H1 (cell line): Measurements from ENCODE around the gene LRRC56. TPM values are rescaled to one million over a fixed set of nuclear protein-coding genes. Genes with fewer than 3 reads are reported as not detected.

ENCODE experiments used
- CTCF ChIA-PET: fragments of 300-600 bp; sonication (Branson Sonifier 250); formaldehyde crosslinking; loops from one replicate; lab custom pipeline; 2021; ENCODE audit not compliant: partially characterized antibody; lab: Charles Lee
- POLR2A ChIA-PET: fragments of 300-600 bp; sonication (Branson Sonifier 250); formaldehyde crosslinking; loops from one replicate; lab custom pipeline; 2021; ENCODE audit warnings: inconsistent platforms; ENCODE audit not compliant: partially characterized antibody; lab: Charles Lee
- DNase-seq, 2 experiments: peaks; one replicate each; pipeline versions ENCODE4 v3.0.0 to v3.0.0-alpha.2; 2010 to 2022; ENCODE audit warnings: low spot score in 2 of 2, low read depth in 1 of 2, mixed read lengths in 1 of 2
- FAIRE-seq: peaks from 2 replicates; lab custom pipeline; 2011; peaks lifted over from hg19 to GRCh38; lab: Jason Lieb, UNC
- H2AFZ ChIP-seq: 2 replicates; pipeline ENCODE4 v1.8.1; 2012; ENCODE audit warnings: low read length, inconsistent platforms
- H2AK5ac ChIP-seq: 2 replicates; pipeline ENCODE4 v1.6.1; 2013; ENCODE audit warnings: low read depth, low read length
- H2BK120ac ChIP-seq: replicated peaks from 2 replicates; pipeline ENCODE3; 2013; ENCODE audit warnings: low read depth, low read length, inconsistent platforms
- H2BK12ac ChIP-seq: 2 replicates; pipeline ENCODE4 v1.6.1; 2013; ENCODE audit warnings: low read depth, low read length
- H2BK15ac ChIP-seq: 2 replicates; pipeline ENCODE4 v1.6.1; 2013; ENCODE audit warnings: low read length
- H2BK20ac ChIP-seq: 2 replicates; pipeline ENCODE4 v1.6.1; 2013; ENCODE audit warnings: low read length
- H2BK5ac ChIP-seq: 2 replicates; pipeline ENCODE4 v1.6.1; 2013; ENCODE audit warnings: low read depth, low read length
- H3K14ac ChIP-seq: 2 replicates; pipeline ENCODE4 v1.6.1; 2013; ENCODE audit warnings: inconsistent platforms; ENCODE audit not compliant: insufficient read length
- H3K18ac ChIP-seq: 2 replicates; pipeline ENCODE4 v1.6.1; 2013; ENCODE audit warnings: low read length; ENCODE audit errors: extremely low read depth
- H3K23ac ChIP-seq: 2 replicates; pipeline ENCODE4 v1.6.1; 2013; ENCODE audit warnings: inconsistent platforms; ENCODE audit not compliant: insufficient read length
- H3K23me2 ChIP-seq: 2 replicates; pipeline ENCODE4 v1.6.1; 2013; ENCODE audit warnings: low read depth, low read length
- H3K27ac ChIP-seq: 2 replicates; pipeline ENCODE4 v1.6.1; 2011; ENCODE audit warnings: low read depth, low read length, inconsistent platforms
- H3K27me3 ChIP-seq, 4 experiments: replicated peaks in 1 of 4; 1 replicate in 1 of 4; 2 replicates in 3 of 4; pipeline versions ENCODE4 v1.6.1 to v1.8.1; 2011 to 2013; ENCODE audit warnings: low read length in 3 of 4, mild to moderate bottlenecking in 3 of 4, inconsistent platforms in 2 of 4, mixed read lengths in 2 of 4, moderate library complexity in 1 of 4; ENCODE audit not compliant: control insufficient read depth in 3 of 4, insufficient read depth in 3 of 4; ENCODE audit errors: extremely low read depth in 1 of 4
- H3K36me3 ChIP-seq, 4 experiments: 2 replicates each; pipeline versions ENCODE4 v1.6.1 to v1.8.1; 2011 to 2013; ENCODE audit warnings: mild to moderate bottlenecking in 4 of 4, low read length in 3 of 4, moderate library complexity in 2 of 4, control low read depth in 1 of 4, inconsistent platforms in 1 of 4; ENCODE audit not compliant: insufficient read depth in 4 of 4, control insufficient read depth in 2 of 4
- H3K4ac ChIP-seq: replicated peaks from 2 replicates; pipeline ENCODE3; 2013; ENCODE audit warnings: low read length, low read depth, mixed read lengths, inconsistent platforms; ENCODE audit not compliant: insufficient read length
- H3K4me1 ChIP-seq, 4 experiments: replicated peaks in 1 of 4; 1 replicate in 1 of 4; 2 replicates in 3 of 4; pipeline versions ENCODE4 v1.6.1 to v1.8.1; 2011 to 2013; ENCODE audit warnings: low read length in 3 of 4, inconsistent platforms in 2 of 4, mixed read lengths in 1 of 4; ENCODE audit not compliant: insufficient read depth in 4 of 4, control insufficient read depth in 3 of 4
- H3K4me2 ChIP-seq, 2 experiments: 2 replicates each; pipeline versions ENCODE4 v1.6.1 to v1.8.1; 2011 to 2013; ENCODE audit warnings: low read depth in 2 of 2, low read length in 2 of 2, control low read depth in 1 of 2, inconsistent platforms in 1 of 2, mild to moderate bottlenecking in 1 of 2; ENCODE audit not compliant: insufficient read depth in 1 of 2
- H3K4me3 ChIP-seq, 4 experiments: fragments of 200-600, 300-600 bp in 1 of 4; sonication (generic), shearing (Covaris generic), sonication (Bioruptor Twin) in 1 of 4; 2 replicates each; pipeline versions ENCODE4 v1.5.1 to v1.8.1; 2011 to 2016; ENCODE audit warnings: low read length in 4 of 4, low read depth in 3 of 4, control low read depth in 2 of 4, inconsistent platforms in 2 of 4, mild to moderate bottlenecking in 2 of 4, mixed read lengths in 1 of 4, moderate library complexity in 1 of 4; ENCODE audit not compliant: insufficient read depth in 2 of 4; ENCODE audit errors: extremely low read depth in 1 of 4
- H3K56ac ChIP-seq: replicated peaks from 2 replicates; pipeline ENCODE3; 2013; ENCODE audit warnings: low read depth, mild to moderate bottlenecking, mixed read lengths, low read length, inconsistent platforms; ENCODE audit not compliant: insufficient read length
- H3K79me1 ChIP-seq: 2 replicates; pipeline ENCODE4 v1.6.1; 2013; ENCODE audit warnings: low read depth, low read length, control low read depth
- H3K79me2 ChIP-seq, 2 experiments: 2 replicates each; pipeline versions ENCODE4 v1.6.1 to v1.8.1; 2012 to 2013; ENCODE audit warnings: low read length in 2 of 2, mild to moderate bottlenecking in 2 of 2, inconsistent platforms in 1 of 2; ENCODE audit not compliant: insufficient read depth in 2 of 2, control insufficient read depth in 1 of 2
- H3K9ac ChIP-seq, 4 experiments: replicated peaks in 1 of 4; 1 replicate in 1 of 4; 2 replicates in 3 of 4; pipeline versions ENCODE4 v1.6.1 to v1.8.1; 2011 to 2013; ENCODE audit warnings: low read depth in 3 of 4, low read length in 3 of 4, control low read depth in 2 of 4, mild to moderate bottlenecking in 2 of 4, moderate library complexity in 2 of 4, inconsistent platforms in 1 of 4; ENCODE audit errors: extremely low read depth in 1 of 4
- H3K9me3 ChIP-seq, 2 experiments: 2 replicates each; pipeline versions ENCODE4 v1.6.1 to v1.8.1; 2012 to 2013; ENCODE audit warnings: mild to moderate bottlenecking in 2 of 2, moderate library complexity in 2 of 2, control low read depth in 1 of 2, inconsistent platforms in 1 of 2, low read depth in 1 of 2, low read length in 1 of 2, mixed read lengths in 1 of 2; ENCODE audit not compliant: insufficient read depth in 2 of 2
- H4K20me1 ChIP-seq, 2 experiments: replicated peaks in 1 of 2; 2 replicates each; pipeline versions ENCODE3 to v1.8.1; 2011 to 2013; ENCODE audit warnings: inconsistent platforms in 2 of 2, low read length in 2 of 2, mild to moderate bottlenecking in 1 of 2; ENCODE audit not compliant: insufficient read depth in 2 of 2, control insufficient read depth in 1 of 2
- H4K5ac ChIP-seq: 2 replicates; pipeline ENCODE4 v1.6.1; 2013; ENCODE audit warnings: low read length, low read depth, mixed read lengths, inconsistent platforms; ENCODE audit not compliant: insufficient read length
- H4K8ac ChIP-seq: 2 replicates; pipeline ENCODE4 v1.8.0; 2013; ENCODE audit warnings: mild to moderate bottlenecking, moderate library complexity, low read length, inconsistent platforms; ENCODE audit not compliant: insufficient read depth; ENCODE audit errors: extremely low read depth
- H4K91ac ChIP-seq: replicated peaks from 2 replicates; pipeline ENCODE3; 2013; ENCODE audit warnings: low read length, mixed read lengths, inconsistent platforms; ENCODE audit not compliant: insufficient read length
- BCL11A ChIP-seq, 2 experiments: IDR thresholded peaks; one replicate each; pipeline ENCODE4 v1.6.1; 2011; ENCODE audit warnings: low read depth in 2 of 2, low read length in 2 of 2, mild to moderate bottlenecking in 2 of 2
- CBX5 ChIP-seq: fragments of 300-800, 300-1000 bp; sonication (generic); IDR thresholded peaks from 2 replicates; pipeline ENCODE4 v1.7.1; 2016; ENCODE audit warnings: antibody characterized with exemption, low read length, low read depth
- E2F6 ChIP-seq: IDR thresholded peaks from 2 replicates; pipeline ENCODE4 v1.6.1; 2012; ENCODE audit warnings: inconsistent platforms
- EP300 ChIP-seq, 2 experiments: IDR thresholded peaks; 1 replicate in 1 of 2; 2 replicates in 1 of 2; pipeline ENCODE4 v1.6.1; 2011 to 2012; ENCODE audit warnings: low read depth in 2 of 2, low read length in 2 of 2, mild to moderate bottlenecking in 2 of 2, borderline replicate concordance in 1 of 2, inconsistent platforms in 1 of 2, moderate library complexity in 1 of 2
- EZH2 ChIP-seq: fragments of 200-600 bp; sonication (generic); IDR thresholded peaks from 2 replicates; pipeline ENCODE4 v1.7.1; 2012; ENCODE audit warnings: low read depth, mild to moderate bottlenecking, moderate library complexity, low read length, inconsistent platforms; ENCODE audit not compliant: severe bottlenecking
- HDAC2 ChIP-seq, 2 experiments: fragments of 300-600 bp in 1 of 2; sonication (generic) in 1 of 2; IDR thresholded peaks; 2 replicates each; pipeline ENCODE4 v1.6.1; 2011 to 2012; ENCODE audit warnings: low read depth in 2 of 2, low read length in 2 of 2, mild to moderate bottlenecking in 2 of 2, moderate library complexity in 2 of 2, borderline replicate concordance in 1 of 2, inconsistent platforms in 1 of 2
- POLR2AphosphoS5 ChIP-seq: IDR thresholded peaks from 2 replicates; pipeline ENCODE4 v1.6.1; 2011; ENCODE audit warnings: low read depth, low read length
- POU5F1 ChIP-seq: IDR thresholded peaks from 2 replicates; pipeline ENCODE4 v1.6.1; 2011; ENCODE audit warnings: low read depth, mild to moderate bottlenecking, low read length, moderate library complexity
- SIN3A ChIP-seq, 2 experiments: IDR thresholded peaks in 1 of 2; conservative IDR thresholded peaks in 1 of 2; 2 replicates each; pipeline ENCODE4 v1.6.1; 2011 to 2012; ENCODE audit warnings: low read length in 2 of 2, improper control_type of control experiment in 1 of 2, low read depth in 1 of 2, mild to moderate bottlenecking in 1 of 2
- SP1 ChIP-seq: IDR thresholded peaks from 2 replicates; pipeline ENCODE4 v1.6.1; 2011; ENCODE audit warnings: low read depth, low read length
- TCF12 ChIP-seq: IDR thresholded peaks from 2 replicates; pipeline ENCODE4 v1.6.1; 2011; ENCODE audit warnings: low read depth, mild to moderate bottlenecking, low read length
- WGBS, 2 experiments: shearing (Covaris generic) in 1 of 2; methylation state at CpG; one replicate each; pipeline versions ENCODE4 v1.1.6 to v1.1.7; 2013 to 2015; ENCODE audit warnings: low lambda C conversion rate in 2 of 2, mixed read lengths in 2 of 2, inconsistent platforms in 1 of 2, low coverage in 1 of 2, missing lambda C conversion rate in 1 of 2; ENCODE audit not compliant: insufficient replicate concordance in 2 of 2, insufficient coverage in 1 of 2, insufficient read length in 1 of 2; ENCODE audit errors: extremely low coverage in 1 of 2, missing lambda C conversion rate in 1 of 2; 5-methylcytosine and 5-hydroxymethylcytosine counted together
- polyA plus RNA-seq, 7 experiments: library from polyadenylated mRNA; depleted of rRNA in 3 of 7; stranded (reverse) in 5 of 7; unstranded in 2 of 7; fragments of >200 nt in 5 of 7; fragments of 200-250 nt in 2 of 7; gene quantifications; 1 replicate in 5 of 7; 2 replicates in 1 of 7; 4 replicates in 1 of 7; pipeline versions ENCODE4 v1.2.1 to v1.2.3, GENCODE V29; 2011 to 2013; ENCODE audit warnings: missing spikeins in 2 of 7, mixed read lengths in 2 of 7
- total RNA-seq: library from RNA; stranded (reverse); fragmentation: NEBNext Ultra II Directional; extraction: Animal tissue kit (Norgen Biotek cat#: 25700); gene quantifications from 2 replicates; pipeline ENCODE4 v1.2.1, GENCODE V29; 2021

The LRRC56 gene
- total and polyA plus RNA-seq, 2 of the 8 experiments (the other 6 are each of a cell fraction or from before 2014, with no cell fraction given) = 0.94 to 1.9 TPM

GRCh38 chr11:539971-540481, 2.7 kb downstream of the LRRC56 start:
- Histone ChIP-seq H4K20me1 (no peaks in the 10 kb centered on the region), H3K36me3 (no peaks in the 10 kb centered on the region), H3K4me3 (no peak overlapping the region), H4K91ac (peak overlapping the region; percentile 74), H3K9me3 (no peaks in the 10 kb centered on the region), H3K18ac (no peak overlapping the region), H3K23me2 (peaks cover 15% of the 10 kb centered on the region; the same call in 1 of the 2 replicates), H3K27ac (no peak overlapping the region), H3K4ac (no peak overlapping the region), H3K4me1 (peaks cover 0 to 13% (median 8%) of the 10 kb centered on the region in 4 experiments; a peak in 5 of 7 replicates), H3K14ac (no peak overlapping the region), H2BK15ac (0 out of 2 replicates have a peak overlapping the region, but pooled peaks have one; percentile 16), H3K23ac (no peak overlapping the region), H3K27me3 (peaks cover 0 to 16% (median 6%) of the 10 kb centered on the region in 4 experiments; a peak in 5 of 7 replicates), H2AK5ac (no peak overlapping the region), H2BK20ac (no peak overlapping the region), H2BK120ac (no peak overlapping the region), H4K5ac (no peak overlapping the region), H3K4me2 (no peak overlapping the region), H2BK5ac (no peak overlapping the region), H4K8ac (peak overlapping the region; percentile 68; the same call in 1 of the 2 replicates), H2AFZ (no peak overlapping the region), H3K79me1 (no peaks in the 10 kb centered on the region), H2BK12ac (peak overlapping the region; percentile 75; the same call in 1 of the 2 replicates), H3K79me2 (no peaks in the 10 kb centered on the region), H3K56ac (no peak overlapping the region), H3K9ac (no peak overlapping the region; a peak in 1 of 7 replicates)
- FAIRE-seq = no peak
- DNase-seq = peak in 1 of 2 experiments; percentile 41
- POLR2A ChIA-PET = interaction anchor here (0.6 to 1.3 kb wide), 4 partner anchors 17 to 246 kb away, joined by 3 to 4 read pairs (median 4); partner anchors contain the start of genes IRF7 and PHRF1
- CTCF ChIA-PET = interaction anchor here (1.3 to 2.0 kb wide), 2 partner anchors 15 to 16 kb away, joined by 4 read pairs; no protein-coding TSS in a partner anchor
- 91% methylated on average over 8 of the region's 8 CpGs; no CpG with 5 or more reads in 1 of the 2 experiments for WGBS, 2 experiments
- TF ChIP-seq TCF12 (no peak), SIN3A (conservative IDR thresholded peaks at IDR 0.05 in 1 of 2, IDR thresholded peaks at IDR 0.05 in 1 of 2; ENCODE audit: low read depth in 1 of 2, low read length in 2 of 2) (no peak), E2F6 (no peak), CBX5 (no peak), EZH2 (no peak), POU5F1 (no peak), SP1 (no peak), BCL11A (IDR thresholded peaks at IDR 0.05; ENCODE audit: low read depth in 2 of 2, low read length in 2 of 2) (no peak), POLR2AphosphoS5 (no peak), EP300 (IDR thresholded peaks at IDR 0.05; ENCODE audit: borderline replicate concordance in 1 of 2, low read depth in 2 of 2, low read length in 2 of 2) (no peak), HDAC2 (IDR thresholded peaks at IDR 0.05; ENCODE audit: borderline replicate concordance in 1 of 2, low read depth in 2 of 2, low read length in 2 of 2) (no peak)
